Hepatocyte (in vitro differentiated cells): Measurements from ENCODE around the gene CRMP1. TPM values are rescaled to one million over a fixed set of nuclear protein-coding genes. Genes with fewer than 3 reads are reported as not detected.

Experiments
- DNase-seq: peaks from one replicate; pipeline ENCODE4 v3.0.0-alpha.2; 2016; ENCODE audit warnings: low spot score
- H2AFZ ChIP-seq: fragments of 200-600 bp; sonication (generic); 2 replicates; pipeline ENCODE4 v1.6.0; 2016; ENCODE audit warnings: antibody characterized with exemption, mild to moderate bottlenecking
- H3K27ac ChIP-seq: fragments of 200-600 bp; sonication (generic); 2 replicates; pipeline ENCODE4 v1.5.1; 2016; ENCODE audit warnings: mild to moderate bottlenecking
- H3K27me3 ChIP-seq: fragments of 200-600 bp; sonication (generic); 2 replicates; pipeline ENCODE4 v1.6.1; 2016
- H3K36me3 ChIP-seq: fragments of 200-600 bp; sonication (generic); replicated peaks from 2 replicates; pipeline ENCODE4 v1.5.1; 2016; ENCODE audit warnings: low read depth; ENCODE audit not compliant: insufficient read depth
- H3K4me1 ChIP-seq: fragments of 200-600 bp; sonication (generic); 2 replicates; pipeline ENCODE4 v1.5.1; 2016; ENCODE audit warnings: mild to moderate bottlenecking, moderate library complexity; ENCODE audit not compliant: insufficient read depth
- H3K4me2 ChIP-seq: fragments of 200-600 bp; sonication (generic); 2 replicates; pipeline ENCODE4 v1.6.0; 2016
- H3K4me3 ChIP-seq: fragments of 200-600 bp; sonication (generic); 2 replicates; pipeline ENCODE4 v1.5.1; 2016; ENCODE audit warnings: mild to moderate bottlenecking
- H3K79me2 ChIP-seq: fragments of 200-600 bp; sonication (generic); 2 replicates; pipeline ENCODE4 v1.6.0; 2017; ENCODE audit warnings: mild to moderate bottlenecking
- H3K9me2 ChIP-seq: fragments of 200-600 bp; sonication (generic); replicated peaks from 2 replicates; pipeline ENCODE4 v1.6.0; 2017; ENCODE audit warnings: mild to moderate bottlenecking; ENCODE audit not compliant: insufficient read depth
- H3K9me3 ChIP-seq: fragments of 200-600 bp; sonication (generic); 2 replicates; pipeline ENCODE4 v1.5.1; 2016; ENCODE audit warnings: low read depth, mild to moderate bottlenecking
- H4K20me1 ChIP-seq: fragments of 200-600 bp; sonication (generic); 2 replicates; pipeline ENCODE4 v1.6.0; 2016; ENCODE audit warnings: mild to moderate bottlenecking; ENCODE audit not compliant: insufficient read depth, poor library complexity, severe bottlenecking
- EZH2 ChIP-seq: fragments of 200-600 bp; sonication (generic); IDR thresholded peaks from 2 replicates; pipeline ENCODE4 v1.6.1; 2016; ENCODE audit warnings: antibody characterized with exemption, mild to moderate bottlenecking, borderline replicate concordance
- EZH2phosphoT487 ChIP-seq: fragments of 200-600 bp; sonication (generic); IDR thresholded peaks from one replicate; pipeline ENCODE4 v1.6.1; 2018; ENCODE audit warnings: antibody characterized with exemption, mild to moderate bottlenecking, low read depth, moderate library complexity; ENCODE audit not compliant: unreplicated experiment, severe bottlenecking
- WGBS: methylation state at CpG from one replicate; pipeline ENCODE4 v1.1.6; 2016; ENCODE audit warnings: low lambda C conversion rate; ENCODE audit errors: missing lambda C conversion rate; 5-methylcytosine and 5-hydroxymethylcytosine counted together
- polyA plus RNA-seq: library from polyadenylated mRNA; unstranded; fragments of >200 nt; fragmentation: Nextera tagmentation; extraction: Ambion mirVana; gene quantifications from 2 replicates; pipeline ENCODE4 v1.2.1, GENCODE V29; 2016
- total RNA-seq: library from RNA; depleted of rRNA; stranded (reverse); fragments of >200 nt; gene quantifications from 2 replicates; pipeline ENCODE4 v1.2.3, GENCODE V29; 2014
- TF ChIP-seq, protein P1 (sequence below): fragments of 200-600 bp; sonication (generic); IDR thresholded peaks from 2 replicates; pipeline ENCODE4 v1.5.1; 2016; ENCODE audit warnings: antibody characterized with exemption, mild to moderate bottlenecking; ENCODE audit not compliant: poor library complexity

CRMP1 gene
- total and polyA plus RNA-seq, 2 experiments from 2014 or later, result 12.5 to 12.9 TPM

DNA sequence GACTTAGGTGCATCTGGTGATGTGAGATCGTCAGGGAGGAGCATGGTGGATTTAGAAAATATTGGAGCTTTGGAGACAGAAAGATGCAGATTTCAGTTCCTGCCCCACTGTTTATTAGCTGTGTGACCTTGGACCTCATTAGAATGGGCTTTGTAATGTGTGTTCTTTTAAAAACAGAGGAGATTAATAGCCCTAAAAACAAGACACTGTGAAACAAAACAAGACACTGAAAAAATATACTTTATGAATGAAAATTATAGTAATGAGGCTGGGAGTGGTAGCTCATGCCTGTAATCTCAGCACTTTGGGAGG lies 102.4 kb downstream of the CRMP1 start:
- H3K27me3 ChIP-seq, result no peaks in the 10 kb centered on the region
- no peaks in the 10 kb centered on the region for H3K4me1 ChIP-seq
- H4K20me1 ChIP-seq, result no peaks in the 10 kb centered on the region
- H3K4me3 ChIP-seq, result no peak overlapping the region
- 53% methylated on average over 1 of the region's 1 CpG for WGBS
- no peaks in the 10 kb centered on the region for H3K9me3 ChIP-seq
- TF ChIP-seq, protein P1, sequence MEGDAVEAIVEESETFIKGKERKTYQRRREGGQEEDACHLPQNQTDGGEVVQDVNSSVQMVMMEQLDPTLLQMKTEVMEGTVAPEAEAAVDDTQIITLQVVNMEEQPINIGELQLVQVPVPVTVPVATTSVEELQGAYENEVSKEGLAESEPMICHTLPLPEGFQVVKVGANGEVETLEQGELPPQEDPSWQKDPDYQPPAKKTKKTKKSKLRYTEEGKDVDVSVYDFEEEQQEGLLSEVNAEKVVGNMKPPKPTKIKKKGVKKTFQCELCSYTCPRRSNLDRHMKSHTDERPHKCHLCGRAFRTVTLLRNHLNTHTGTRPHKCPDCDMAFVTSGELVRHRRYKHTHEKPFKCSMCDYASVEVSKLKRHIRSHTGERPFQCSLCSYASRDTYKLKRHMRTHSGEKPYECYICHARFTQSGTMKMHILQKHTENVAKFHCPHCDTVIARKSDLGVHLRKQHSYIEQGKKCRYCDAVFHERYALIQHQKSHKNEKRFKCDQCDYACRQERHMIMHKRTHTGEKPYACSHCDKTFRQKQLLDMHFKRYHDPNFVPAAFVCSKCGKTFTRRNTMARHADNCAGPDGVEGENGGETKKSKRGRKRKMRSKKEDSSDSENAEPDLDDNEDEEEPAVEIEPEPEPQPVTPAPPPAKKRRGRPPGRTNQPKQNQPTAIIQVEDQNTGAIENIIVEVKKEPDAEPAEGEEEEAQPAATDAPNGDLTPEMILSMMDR, result no peak
- no peak for TF ChIP-seq EZH2
- TF ChIP-seq EZH2phosphoT487, result no peak
- H3K79me2 ChIP-seq, result no peaks in the 10 kb centered on the region
- H3K36me3 ChIP-seq, result no peaks in the 10 kb centered on the region
- no peaks in the 10 kb centered on the region for H3K9me2 ChIP-seq
- no peak overlapping the region for H3K27ac ChIP-seq
- H2AFZ ChIP-seq, result no peak overlapping the region
- no peak for DNase-seq
- H3K4me2 ChIP-seq, result no peak overlapping the region

DNA sequence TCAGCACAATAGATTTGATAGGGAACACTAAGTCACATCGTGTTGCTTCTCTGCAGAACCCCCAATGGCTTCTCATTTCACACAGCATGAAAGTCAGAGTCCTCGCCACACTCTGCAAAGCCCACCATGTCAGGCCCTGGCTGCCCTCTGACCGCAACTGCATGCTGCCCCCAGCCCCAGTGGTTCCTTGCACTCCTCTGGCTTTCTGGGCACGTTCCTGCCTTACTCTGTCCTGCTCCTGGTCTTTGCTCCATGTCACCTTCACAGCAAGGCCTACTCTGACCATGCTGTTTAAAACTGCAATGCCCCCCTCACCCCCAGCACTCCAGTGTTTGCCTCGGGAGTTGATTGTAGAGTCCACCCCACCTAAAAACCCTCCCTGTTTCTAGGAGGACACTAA lies 103.7 kb downstream of the CRMP1 start:
- WGBS, result 88% methylated on average over 5 of the region's 5 CpGs
- no peaks in the 10 kb centered on the region for H3K79me2 ChIP-seq
- H3K36me3 ChIP-seq, result no peaks in the 10 kb centered on the region
- no peaks in the 10 kb centered on the region for H3K9me3 ChIP-seq
- H3K4me3 ChIP-seq, result no peak overlapping the region
- no peaks in the 10 kb centered on the region for H4K20me1 ChIP-seq
- no peaks in the 10 kb centered on the region for H3K27me3 ChIP-seq
- H3K4me2 ChIP-seq, result no peak overlapping the region
- DNase-seq, result no peak
- no peak overlapping the region for H2AFZ ChIP-seq
- H3K9me2 ChIP-seq, result no peaks in the 10 kb centered on the region
- H3K27ac ChIP-seq, result no peak overlapping the region
- no peaks in the 10 kb centered on the region for H3K4me1 ChIP-seq
- TF ChIP-seq, protein P1, result no peak
- no peak for TF ChIP-seq EZH2
- no peak for TF ChIP-seq EZH2phosphoT487

DNA sequence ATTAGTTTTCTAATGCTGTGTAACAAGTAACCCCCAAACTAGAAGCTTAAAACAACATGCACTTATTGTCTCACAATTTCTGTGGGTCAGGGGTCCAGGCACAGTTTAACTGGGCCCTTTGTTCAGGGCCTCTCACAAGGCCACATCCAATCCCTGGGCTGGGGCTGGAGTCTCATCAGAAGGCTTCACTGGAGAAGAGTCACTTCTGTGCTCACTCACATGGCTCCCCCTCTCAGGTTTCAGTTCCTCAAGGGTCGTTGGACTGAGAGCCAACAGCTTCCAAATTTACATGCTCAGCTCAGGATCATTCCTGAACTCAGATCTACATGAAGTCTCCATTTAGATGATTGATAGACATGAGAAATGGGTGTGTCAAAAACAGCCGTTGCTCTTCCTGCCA lies 104.7 kb downstream of the CRMP1 start:
- Histone ChIP-seq H4K20me1 (no peaks in the 10 kb centered on the region), H3K4me1 (no peaks in the 10 kb centered on the region)
- no peak for DNase-seq

More for the DNA sequence above, 104.7 kb downstream of the CRMP1 start:
- Histone ChIP-seq H3K27me3 (no peaks in the 10 kb centered on the region), H3K9me3 (no peaks in the 10 kb centered on the region), H3K4me3 (no peak overlapping the region), H3K27ac (no peak overlapping the region), H3K36me3 (no peaks in the 10 kb centered on the region), H2AFZ (no peak overlapping the region), H3K4me2 (no peak overlapping the region), H3K9me2 (no peaks in the 10 kb centered on the region), H3K79me2 (no peaks in the 10 kb centered on the region)
- no peak for TF ChIP-seq EZH2phosphoT487
- no peak for TF ChIP-seq EZH2
- TF ChIP-seq, protein P1, result no peak
- WGBS, result 86% methylated on average over 2 of the region's 2 CpGs
